Measurements from ENCODE around the gene RGN. TPM values are rescaled to one million over a fixed set of nuclear protein-coding genes. Genes with fewer than 3 reads are reported as not detected.

Gene RGN
- total RNA-seq, 1 donor = not detected

Other genes starting within 250 kb of the RGN start
- gene RP2, start 241.4 kb upstream of the RGN start, total RNA-seq = 45.5 TPM
- 3.0 TPM for gene JADE3, start 166.0 kb upstream of the RGN start, total RNA-seq
- 34.4 TPM for gene NDUFB11, start 66.3 kb downstream of the RGN start, total RNA-seq
- 14.4 TPM for gene RBM10, start 66.8 kb downstream of the RGN start, total RNA-seq
- gene UBA1, start 115.4 kb downstream of the RGN start, total RNA-seq = 53.2 TPM
- 95.6 TPM for gene CDK16, start 140.2 kb downstream of the RGN start, total RNA-seq
- gene USP11, start 154.6 kb downstream of the RGN start, total RNA-seq = 25.2 TPM

All from mononuclear cell (primary cell).